GM21619 (cell line): Measurements from ENCODE around the gene RPS3A.
"Not testable (repeated sequence)": the region's sequence is repeated elsewhere in the genome, so short reads cannot be mapped to it uniquely, and the experiment has no call there.

Experiments used
- ATAC-seq: cut with Tn5 transposase; IDR thresholded peaks from one replicate; pipeline ENCODE4 v1.9.1; 2021; ENCODE audit not compliant: unreplicated experiment

Gene RPS3A

DNA sequence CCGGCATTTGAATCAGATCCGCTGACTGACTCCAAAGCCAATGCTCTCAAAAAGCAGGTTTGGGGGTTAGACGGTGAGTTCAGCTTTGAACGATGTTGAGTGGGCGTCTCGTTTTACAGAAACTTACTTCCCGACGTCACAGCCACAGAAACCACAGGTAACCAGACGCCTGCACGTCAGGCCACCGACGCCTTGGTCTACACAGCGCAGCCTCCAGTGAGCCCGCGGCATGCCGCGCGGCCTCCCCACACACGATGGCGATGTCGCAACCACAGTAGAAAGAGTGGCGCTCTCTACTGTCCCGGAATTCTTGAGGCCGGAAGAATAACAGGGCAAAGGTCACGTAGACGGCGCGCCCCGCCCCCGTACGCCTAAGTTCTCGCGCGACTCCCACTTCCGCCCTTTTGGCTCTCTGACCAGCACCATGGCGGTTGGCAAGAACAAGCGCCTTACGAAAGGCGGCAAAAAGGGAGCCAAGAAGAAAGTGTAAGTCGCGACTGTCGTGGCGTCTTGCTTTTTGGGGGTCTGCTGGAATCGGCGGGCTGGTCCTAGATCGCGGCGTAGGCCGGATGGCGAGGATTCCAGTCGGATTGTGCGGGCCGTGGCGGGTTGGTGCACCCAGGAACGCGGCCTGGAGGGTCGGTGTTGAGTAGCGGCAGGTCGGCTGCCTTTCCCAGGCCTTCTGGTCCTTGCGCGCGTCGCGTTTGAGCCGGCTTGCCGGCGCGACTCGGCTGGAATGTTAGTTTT lies at the start of gene RPS3A:
Gene RPS3A, plus strand, starts transcription at position 400 of the 747 bp plus-strand sequence. Its CDS starts 25 bp downstream, at position 425.
- ATAC-seq = peak; percentile 92

DNA sequence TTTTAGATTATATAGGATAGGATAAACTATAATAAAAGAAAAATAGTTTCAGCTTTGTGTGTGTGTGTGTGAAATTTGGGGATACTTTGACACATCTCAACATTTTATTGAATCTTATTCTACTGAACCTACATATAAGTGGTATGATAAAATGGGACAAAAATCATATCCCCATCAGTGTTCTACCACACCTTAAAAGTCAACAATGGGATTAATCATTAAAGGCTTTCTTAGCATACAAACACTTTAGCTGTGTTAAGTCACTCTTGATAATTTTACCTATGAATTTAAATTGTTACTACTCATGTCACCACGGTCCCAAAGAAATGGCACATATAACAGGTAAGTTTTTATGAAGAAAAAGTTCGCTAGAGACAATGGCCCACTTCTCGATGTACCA lies 46.6 kb upstream of the RPS3A start:
- ATAC-seq = no peak

DNA sequence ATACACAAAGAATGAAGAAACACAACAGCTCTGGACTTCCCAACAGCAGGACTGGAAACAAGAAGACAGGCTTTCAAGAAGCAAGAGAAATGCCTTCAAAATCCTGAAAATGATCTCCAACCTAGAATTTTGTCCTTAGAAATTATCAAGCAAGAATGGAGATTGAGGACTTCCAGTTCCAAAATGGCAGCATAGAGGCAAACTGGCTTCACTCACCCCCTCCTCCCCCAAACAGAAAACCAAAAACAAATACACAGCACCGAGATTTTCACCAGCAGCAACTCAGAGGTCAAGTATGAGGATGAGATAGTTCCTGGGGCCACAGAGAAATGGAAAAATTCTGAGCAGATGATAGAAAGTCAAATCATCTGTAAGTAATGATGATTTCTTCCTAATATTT lies 43.9 kb upstream of the RPS3A start:
- ATAC-seq = no peak

DNA sequence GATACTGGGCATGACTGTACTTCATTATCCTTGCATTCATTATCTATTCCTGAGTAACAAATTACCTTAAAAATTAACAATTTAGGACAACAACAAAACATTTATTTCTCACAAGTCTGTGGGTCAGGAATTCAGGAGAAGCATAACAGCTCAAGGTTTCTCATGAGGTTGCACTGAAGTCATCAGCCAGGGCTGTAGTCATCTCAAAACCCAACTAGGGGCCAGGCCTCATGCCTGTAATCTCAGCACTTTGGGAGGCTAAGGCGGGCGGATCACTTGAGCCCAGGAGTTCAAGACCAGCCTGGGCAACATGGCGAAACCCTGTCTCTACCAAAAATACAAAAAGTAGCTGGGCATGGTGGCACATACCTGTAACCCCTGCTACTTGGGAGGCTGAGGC lies 36.3 kb upstream of the RPS3A start:
- ATAC-seq = not testable (repeated sequence)

DNA sequence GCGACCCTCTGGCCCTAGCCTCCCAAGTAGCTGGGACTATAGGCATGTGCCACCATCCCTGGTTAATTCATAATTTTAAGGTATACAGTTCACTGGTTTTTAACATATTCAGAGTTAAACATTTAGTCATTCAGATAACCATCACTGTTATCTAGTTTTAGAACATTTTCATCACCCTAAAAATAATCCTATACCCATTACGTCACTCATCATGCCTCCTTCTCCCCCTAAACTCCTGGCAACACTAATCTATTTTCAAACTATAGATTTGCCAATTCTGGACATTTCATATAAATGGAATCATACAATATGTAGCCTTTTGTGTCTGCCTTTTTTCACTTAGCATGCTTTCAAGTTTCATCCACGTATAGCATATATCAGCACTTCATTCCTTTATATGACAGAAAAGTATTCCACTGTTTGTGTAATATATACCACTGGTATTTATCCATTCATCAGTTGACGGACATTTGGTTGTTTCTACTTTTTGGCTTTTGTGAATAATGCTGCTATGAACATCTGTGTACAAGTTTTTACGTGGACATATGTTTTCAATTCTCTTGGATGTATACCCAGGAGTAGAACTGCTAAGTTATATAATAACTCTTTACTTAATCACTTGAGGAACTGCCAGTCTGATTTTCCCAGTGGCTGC lies 32.0 kb upstream of the RPS3A start:
- ATAC-seq = no peak

DNA sequence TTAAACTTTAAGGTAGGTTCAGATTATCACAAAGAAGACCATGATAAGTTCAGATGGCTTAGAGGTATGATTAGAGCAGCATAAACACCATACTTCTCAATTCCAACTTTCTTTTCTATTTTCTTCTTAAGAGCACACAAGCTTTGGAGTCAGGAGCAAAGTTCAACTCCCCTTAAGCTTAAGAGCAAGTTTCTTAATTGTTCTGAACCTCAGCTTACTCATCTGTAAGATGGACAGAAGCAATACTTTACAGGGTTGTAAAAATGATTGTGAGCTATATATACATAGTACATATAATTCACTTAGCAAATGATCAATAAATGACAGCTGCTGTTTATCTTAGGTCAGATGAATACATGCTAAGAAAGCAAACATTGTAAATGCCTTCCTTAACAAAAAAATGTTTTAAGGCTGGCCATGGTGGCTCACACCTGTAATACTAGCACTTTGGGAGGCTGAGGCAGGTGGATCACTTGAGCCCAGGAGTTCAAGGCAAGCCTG lies 25.0 kb upstream of the RPS3A start:
- ATAC-seq = no peak

DNA sequence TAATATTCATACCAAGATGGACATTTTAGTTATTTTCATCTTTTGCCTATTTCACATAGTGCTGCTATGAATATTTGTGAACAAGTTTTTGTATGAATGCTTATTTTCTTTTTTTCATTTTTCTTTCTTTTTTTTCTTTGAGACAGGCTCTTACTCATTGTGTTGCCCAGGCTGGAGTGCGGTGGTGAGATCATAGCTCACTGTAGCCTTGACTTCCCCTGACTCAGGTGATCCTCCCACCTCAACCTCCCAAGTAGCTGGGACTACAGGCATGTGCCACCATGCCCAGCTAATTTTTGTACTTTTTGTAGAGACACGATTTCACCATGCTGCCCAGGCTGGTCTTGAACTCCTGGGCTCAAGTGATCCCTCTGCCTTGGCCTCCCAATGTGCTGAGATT lies 21.4 kb upstream of the RPS3A start:
- ATAC-seq = not testable (repeated sequence)

DNA sequence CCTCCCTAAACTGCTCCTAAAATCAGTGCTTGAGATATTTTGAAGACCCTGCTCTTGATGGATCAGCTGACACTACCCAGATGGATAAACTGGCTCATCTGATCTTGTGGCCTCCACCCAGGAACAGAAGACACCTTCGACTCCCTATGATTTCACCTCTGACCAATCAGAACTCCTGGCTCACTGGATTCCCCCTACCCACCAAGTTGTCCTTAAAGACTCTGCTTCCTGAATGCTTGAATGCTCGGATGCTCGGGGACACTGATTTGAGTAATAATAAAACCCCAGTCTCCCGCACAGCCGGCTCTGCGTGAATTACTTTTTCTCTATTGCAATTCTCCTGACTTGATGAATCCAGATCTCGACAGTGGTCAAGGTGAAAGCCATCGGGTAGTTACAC lies 12.0 kb upstream of the RPS3A start:
- ATAC-seq = no peak

DNA sequence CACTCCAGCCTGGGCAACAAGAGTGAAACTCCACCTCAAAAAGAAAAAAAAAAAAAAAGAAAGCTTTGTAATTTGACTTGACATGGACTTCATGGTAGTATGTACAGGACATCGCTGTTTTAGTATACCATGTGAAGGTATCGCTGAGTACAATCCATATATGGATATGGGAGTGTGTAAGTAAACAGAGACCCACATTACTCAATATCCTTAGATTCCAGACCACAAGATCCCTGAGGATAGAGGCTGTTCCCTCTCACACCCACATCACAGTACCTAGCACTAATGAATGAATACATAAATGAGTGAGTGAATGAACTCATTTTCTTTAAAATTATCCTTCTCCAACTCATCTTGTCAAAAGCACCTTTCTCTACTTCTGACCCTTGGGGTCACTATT lies 8.4 kb upstream of the RPS3A start:
- ATAC-seq = no peak

DNA sequence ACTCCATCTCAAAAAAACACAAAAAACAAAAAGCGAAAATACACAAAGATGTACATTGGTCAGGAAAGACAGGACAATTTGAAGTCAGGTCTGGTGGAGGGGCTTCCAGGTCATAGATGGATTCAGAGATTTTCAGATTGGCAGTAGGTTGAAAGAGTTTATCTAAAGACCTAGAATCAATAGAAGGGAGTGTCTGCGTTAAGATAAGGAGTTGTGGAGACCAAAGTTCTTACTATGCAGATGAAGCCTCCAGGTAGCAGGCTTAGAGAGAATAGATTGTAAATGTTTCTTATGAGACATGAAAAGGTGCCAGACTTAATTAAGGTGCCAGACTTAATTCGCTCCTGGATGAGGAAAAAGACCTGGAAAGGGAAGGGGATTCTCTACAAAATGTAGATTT lies 6.9 kb upstream of the RPS3A start:
- ATAC-seq = no peak

DNA sequence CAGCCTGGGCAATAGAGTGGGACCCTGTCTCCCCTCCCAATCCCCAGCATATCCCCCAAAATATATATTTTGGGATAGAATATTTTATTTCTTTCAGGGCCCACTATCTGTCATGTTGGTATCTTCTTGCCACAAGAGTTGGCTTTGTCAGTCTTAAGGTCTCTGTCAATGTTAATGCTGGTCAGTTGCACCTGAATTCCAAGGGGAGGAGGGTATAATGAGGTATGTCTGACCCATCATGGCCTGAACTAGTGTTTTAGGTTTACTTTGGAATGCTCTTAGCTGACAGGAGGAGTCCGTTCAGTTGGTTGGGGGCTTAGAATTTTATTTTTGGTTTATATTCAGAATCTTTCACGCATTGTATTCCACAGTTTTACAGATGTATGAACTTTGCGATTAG lies 6.2 kb upstream of the RPS3A start:
- ATAC-seq = no peak

DNA sequence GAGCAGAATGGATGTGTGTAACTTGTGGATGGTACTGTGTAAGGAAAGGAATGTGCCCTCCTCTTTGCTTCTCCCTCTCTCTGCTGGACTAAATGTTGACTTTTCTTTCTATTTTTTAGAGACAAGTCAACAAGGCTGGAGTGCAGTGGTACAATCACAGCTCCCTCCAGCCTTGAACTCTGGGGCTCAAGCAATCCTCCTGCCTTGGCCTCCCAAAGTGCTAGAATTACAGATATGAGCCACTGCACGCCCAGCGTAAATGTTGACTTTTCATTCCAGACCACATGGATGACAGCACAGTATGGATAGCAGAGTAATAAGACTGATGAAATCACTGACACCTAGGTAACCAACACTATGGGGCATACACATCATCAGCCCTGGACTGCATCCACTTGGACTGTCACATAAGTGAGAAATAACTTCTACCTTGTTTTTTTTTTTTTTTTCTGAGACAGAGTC lies 5.1 kb upstream of the RPS3A start:
- no peak for ATAC-seq

DNA sequence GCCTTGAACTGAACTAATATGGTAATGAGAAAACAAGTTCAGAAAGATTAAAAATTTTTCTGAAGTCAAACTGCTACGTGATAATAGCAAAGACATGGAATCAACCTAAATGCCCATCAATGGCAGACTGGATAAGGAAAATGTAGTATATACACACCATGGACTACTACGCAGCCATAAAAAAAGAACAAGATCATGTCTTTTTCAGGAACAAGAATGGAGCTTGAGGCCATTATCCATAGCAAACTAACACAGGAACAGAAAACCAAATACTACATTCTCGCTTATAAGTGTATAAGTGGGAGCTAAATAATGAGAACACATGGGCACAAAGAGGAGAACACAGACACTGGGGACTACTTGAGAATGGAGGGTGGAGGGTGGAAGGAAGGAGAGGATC lies 4.3 kb upstream of the RPS3A start:
- no peak for ATAC-seq

DNA sequence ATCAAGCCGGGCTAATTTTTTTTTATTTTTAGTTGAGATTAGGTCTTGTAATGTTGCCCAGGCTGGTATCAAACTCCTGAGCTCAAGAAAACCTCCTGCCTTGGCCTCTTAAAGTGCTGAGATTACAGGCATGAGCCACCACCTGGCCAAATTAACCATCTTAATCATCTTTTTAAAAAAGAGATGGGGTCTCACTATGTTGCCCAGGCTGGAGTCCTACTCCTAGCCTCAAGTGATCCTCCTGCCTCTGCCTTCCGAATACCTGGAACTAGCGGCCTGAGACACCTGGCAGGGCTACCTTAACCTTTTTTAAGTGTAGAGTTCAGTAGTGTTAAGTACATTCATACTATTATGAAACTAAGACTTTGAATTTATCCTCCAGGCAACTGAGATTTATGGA lies 1.7 kb upstream of the RPS3A start:
- no peak for ATAC-seq

DNA sequence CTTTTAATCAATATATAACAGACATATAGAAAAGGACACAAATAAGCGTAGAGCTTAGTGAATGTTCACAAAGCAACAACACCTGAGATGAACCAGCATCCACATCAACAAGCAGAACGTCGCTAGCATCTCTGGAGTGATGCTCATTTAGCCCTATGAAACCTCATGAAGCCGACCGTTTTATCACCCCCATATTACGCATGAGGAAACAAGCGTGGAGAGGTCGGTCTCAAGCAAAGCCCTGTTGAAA lies 524 bp upstream of the RPS3A start:
- no peak for ATAC-seq

DNA sequence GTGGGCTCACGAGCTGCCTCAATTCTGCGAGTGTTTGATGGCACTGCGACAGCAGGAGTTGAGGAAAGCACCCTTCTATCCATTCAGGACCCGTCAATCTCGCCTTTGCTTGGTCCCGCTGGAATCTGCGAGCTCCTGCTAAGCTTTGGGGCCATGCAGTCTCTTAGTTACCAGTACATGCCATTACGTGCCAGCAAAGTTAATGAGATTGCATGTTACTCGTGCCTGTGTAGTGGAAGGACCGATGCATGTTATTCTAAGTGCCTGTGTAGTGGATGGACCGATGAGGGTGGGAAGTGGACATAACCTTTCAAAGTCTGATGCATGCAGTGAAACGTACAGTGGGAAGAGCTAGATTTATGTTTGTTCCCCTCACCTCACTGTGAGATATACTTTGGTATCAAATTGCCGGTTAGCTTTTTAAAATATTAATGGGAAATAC lies 569 bp downstream of the RPS3A start:
- ATAC-seq = no peak

DNA sequence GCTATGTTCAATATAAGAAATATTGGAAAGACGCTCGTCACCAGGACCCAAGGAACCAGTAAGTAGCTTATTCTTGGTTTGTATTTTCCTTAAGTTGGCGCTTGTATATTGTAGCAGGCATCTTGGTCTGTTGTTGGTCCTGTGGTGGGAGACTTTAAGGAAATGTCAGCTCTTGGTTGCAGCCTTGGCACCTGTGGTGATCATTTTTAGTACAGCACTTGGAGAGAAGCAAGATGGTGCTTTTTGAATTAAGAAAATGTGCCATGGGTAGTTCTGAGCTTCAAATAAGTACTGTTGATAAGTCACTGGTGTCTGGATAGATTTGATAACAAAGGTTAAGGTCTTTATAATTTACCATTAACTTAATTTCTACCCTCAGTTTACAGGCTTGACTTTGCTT lies 1.1 kb downstream of the RPS3A start:
- no peak for ATAC-seq

DNA sequence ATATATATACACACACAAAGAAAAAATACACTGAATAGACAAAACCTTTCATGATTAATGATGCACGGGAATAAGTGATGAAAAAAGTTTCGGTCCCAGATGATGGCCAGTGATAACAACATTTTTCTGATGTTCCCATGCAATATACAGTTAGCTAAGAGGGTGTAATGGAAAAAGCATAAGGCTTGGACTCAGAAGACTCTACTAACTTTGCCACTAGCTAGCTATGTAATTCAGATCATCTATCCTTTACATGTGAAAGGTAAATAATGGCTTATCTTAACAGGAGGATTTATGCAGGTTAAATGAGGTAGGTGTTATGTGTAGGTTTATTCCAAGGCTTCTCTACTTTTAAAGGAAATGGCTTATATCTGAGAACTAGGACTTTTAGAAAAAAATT lies 4.3 kb downstream of the RPS3A start:
- ATAC-seq = no peak

DNA sequence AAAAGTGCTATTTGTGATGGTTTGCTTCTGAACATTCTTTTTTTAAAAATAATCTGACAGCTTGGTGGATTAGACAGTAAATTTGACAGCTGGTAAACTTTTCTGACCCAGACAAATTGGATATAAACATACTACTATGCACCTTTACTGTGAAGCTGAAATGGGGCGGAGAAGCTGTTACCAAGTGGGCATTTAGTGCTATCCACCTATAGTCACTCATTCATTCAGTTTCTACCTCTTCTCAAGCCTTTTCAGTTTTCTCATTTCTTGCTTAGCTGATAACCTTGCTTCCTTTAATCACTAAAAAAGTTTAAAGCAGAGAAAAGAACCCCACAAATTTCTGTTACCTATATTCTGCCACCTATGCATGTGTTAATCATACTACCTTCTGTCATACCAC lies 5.2 kb downstream of the RPS3A start:
- ATAC-seq = no peak

DNA sequence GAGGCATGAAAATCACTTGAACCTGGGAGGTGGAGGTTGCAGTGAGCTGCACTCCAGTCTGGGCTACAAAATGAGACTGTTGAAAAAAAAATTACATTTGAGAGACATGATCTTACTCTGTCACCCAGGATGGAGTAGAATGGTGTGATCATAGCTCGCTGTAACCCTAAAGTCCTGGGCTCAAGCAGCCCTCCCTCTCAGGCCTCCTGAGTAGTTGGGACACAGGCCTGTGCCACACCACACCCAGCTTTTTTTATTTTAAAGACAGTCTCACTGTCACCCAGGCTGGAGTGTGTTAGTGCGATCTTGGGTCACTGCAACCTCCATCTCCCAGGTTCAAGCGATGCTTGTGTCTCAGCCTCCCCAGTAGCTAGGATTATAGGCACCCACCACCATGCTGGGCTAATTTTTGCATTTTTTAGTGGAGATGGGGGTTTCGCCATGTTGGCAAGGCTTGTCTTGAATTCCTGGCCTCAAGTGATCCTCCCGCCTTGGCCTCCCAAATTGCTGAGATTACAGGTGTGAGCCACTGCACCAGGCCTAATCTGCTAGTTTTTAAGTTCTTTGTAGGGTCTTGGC lies 6.1 kb downstream of the RPS3A start:
- ATAC-seq = no peak

DNA sequence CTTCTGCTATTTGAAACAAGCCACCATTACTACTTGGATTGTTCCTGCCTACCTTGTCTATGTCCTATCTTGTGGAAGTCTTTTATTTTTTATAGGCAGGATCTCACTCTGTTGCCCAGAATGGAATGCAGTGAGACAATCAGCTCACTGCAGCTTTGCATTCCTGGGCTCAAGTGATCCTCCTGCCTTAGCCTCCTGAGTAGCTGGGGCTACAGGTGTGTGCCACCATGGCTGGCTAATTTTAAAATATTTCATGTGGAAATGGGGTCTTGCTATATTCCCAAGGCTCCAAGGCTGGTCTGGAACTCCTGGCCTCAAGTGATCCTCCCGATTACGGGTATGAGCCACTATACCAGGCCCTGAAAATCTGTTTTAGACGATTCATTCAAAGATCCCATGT lies 7.6 kb downstream of the RPS3A start:
- no peak for ATAC-seq

DNA sequence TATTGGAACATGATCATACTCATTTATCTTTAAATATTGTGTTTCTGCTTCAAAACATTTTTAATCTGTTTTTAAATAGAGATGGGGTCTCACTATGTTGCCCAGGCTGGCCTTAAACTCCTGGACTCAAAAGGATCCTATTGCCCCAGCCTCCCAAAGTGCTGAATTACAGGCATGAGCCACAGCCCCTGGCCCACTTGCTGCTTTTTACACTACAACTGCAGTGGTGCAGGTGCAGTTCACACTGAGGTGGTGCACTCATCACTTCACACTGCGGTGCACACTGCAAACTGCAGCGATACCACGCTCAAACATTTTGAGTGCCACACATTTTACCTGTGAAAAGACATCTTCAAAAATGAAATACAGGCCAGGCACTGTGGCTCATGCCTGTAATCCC lies 10.8 kb downstream of the RPS3A start:
- no peak for ATAC-seq
